K562 (cell line): Measurements from ENCODE around the gene B4GALT5. TPM values are rescaled to one million over a fixed set of nuclear protein-coding genes. Genes with fewer than 3 reads are reported as not detected.

ENCODE experiments used
- BACH1 ChIP-seq: fragments of 200-800 bp; sonication (Bioruptor generic); IDR thresholded peaks from 2 replicates; pipeline ENCODE4 v1.6.1; 2016; ENCODE audit warnings: missing genetic modification characterization, missing compliant biosample characterization
- ZNF175 ChIP-seq: fragments of 200-800 bp; sonication (Bioruptor generic); IDR thresholded peaks from 2 replicates; pipeline ENCODE4 v1.6.1; 2016; ENCODE audit warnings: low read depth, mild to moderate bottlenecking, missing genetic modification characterization, missing compliant biosample characterization
- polyA plus RNA-seq, 8 experiments: library from polyadenylated mRNA; depleted of rRNA in 4 of 8; stranded (reverse) in 5 of 8; unstranded in 3 of 8; fragments of >200 nt; fragmentation: Nextera tagmentation in 2 of 8; fragmentation: Illumina TruSeq in 1 of 8; extraction: Ambion mirVana in 2 of 8; extraction: Trizol in 1 of 8; gene quantifications; 2 replicates each; pipeline versions ENCODE4 v1.2.1 to v1.2.3, GENCODE V29; 2011 to 2014; ENCODE audit warnings: inconsistent platforms in 1 of 8, missing spikeins in 1 of 8
- total RNA-seq, 7 experiments: library from RNA; depleted of rRNA in 6 of 7; stranded (reverse); fragments of >200 nt in 6 of 7; fragmentation: Illumina TruSeq in 2 of 7; extraction: Trizol in 2 of 7; gene quantifications; 2 replicates each; pipeline versions ENCODE4 v1.2.1 to v1.2.3, GENCODE V29; 2011 to 2021; ENCODE audit warnings: low replicate concordance in 1 of 7
- TF ChIP-seq, protein P1 (sequence below), 2 experiments: fragments of 450-650 bp; IDR thresholded peaks; 2 replicates each; pipeline ENCODE4 v1.6.1; 2018; ENCODE audit warnings: mild to moderate bottlenecking in 2 of 2, low read depth in 1 of 2; ENCODE audit not compliant: partially characterized antibody in 2 of 2

B4GALT5 gene
- total and polyA plus RNA-seq, 9 of the 15 experiments (the other 6 are each of a cell fraction or from before 2014, with no cell fraction given), result 8.5 to 32.6 (median 23.4) TPM

DNA sequence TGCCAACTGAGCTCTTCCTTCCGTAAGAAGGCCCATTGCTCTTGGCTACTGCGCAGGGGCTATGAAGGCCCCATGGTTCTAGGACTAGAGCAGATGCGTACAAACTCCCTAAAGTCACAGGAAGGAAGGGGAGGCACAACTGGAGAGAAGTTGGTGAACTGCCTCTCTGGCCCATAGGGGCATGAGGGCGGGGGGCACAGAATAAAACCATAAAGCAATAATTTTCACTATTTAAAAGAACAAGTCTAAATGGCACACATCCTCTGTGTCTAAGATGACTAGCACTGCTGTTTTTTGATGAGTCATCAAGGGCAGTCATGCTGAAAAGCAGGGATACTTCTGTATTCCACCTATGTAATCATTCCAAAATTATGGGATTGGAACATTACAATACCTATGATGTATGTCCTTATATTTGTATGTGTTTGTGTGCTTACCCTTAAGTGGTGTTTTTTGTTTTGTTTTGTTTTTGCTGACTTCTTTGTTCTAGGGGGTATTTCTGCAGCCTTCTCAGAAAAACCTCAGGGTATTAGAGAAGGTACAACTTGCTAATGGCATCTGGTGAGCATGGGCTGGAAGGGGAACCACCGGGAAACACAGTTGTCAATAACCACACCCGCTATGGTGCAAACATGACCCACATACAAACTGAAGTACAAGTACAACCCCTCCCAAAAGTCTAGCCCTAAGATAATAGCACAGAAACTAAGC is 36.9 kb downstream of the B4GALT5 start (continued):
- TF ChIP-seq, protein P1, sequence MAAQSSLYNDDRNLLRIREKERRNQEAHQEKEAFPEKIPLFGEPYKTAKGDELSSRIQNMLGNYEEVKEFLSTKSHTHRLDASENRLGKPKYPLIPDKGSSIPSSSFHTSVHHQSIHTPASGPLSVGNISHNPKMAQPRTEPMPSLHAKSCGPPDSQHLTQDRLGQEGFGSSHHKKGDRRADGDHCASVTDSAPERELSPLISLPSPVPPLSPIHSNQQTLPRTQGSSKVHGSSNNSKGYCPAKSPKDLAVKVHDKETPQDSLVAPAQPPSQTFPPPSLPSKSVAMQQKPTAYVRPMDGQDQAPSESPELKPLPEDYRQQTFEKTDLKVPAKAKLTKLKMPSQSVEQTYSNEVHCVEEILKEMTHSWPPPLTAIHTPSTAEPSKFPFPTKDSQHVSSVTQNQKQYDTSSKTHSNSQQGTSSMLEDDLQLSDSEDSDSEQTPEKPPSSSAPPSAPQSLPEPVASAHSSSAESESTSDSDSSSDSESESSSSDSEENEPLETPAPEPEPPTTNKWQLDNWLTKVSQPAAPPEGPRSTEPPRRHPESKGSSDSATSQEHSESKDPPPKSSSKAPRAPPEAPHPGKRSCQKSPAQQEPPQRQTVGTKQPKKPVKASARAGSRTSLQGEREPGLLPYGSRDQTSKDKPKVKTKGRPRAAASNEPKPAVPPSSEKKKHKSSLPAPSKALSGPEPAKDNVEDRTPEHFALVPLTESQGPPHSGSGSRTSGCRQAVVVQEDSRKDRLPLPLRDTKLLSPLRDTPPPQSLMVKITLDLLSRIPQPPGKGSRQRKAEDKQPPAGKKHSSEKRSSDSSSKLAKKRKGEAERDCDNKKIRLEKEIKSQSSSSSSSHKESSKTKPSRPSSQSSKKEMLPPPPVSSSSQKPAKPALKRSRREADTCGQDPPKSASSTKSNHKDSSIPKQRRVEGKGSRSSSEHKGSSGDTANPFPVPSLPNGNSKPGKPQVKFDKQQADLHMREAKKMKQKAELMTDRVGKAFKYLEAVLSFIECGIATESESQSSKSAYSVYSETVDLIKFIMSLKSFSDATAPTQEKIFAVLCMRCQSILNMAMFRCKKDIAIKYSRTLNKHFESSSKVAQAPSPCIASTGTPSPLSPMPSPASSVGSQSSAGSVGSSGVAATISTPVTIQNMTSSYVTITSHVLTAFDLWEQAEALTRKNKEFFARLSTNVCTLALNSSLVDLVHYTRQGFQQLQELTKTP (IDR thresholded peaks at IDR 0.05; ENCODE audit: low read depth in 1 of 2, partially characterized antibody in 2 of 2), result peak in 1 of 2 experiments; percentile 29
- TF ChIP-seq ZNF175 (CRISPR knock-in tag) (no peak), BACH1 (peak; percentile 90)
